ENCODE measurements around the gene B4GALT5.

B4GALT5 gene

DNA sequence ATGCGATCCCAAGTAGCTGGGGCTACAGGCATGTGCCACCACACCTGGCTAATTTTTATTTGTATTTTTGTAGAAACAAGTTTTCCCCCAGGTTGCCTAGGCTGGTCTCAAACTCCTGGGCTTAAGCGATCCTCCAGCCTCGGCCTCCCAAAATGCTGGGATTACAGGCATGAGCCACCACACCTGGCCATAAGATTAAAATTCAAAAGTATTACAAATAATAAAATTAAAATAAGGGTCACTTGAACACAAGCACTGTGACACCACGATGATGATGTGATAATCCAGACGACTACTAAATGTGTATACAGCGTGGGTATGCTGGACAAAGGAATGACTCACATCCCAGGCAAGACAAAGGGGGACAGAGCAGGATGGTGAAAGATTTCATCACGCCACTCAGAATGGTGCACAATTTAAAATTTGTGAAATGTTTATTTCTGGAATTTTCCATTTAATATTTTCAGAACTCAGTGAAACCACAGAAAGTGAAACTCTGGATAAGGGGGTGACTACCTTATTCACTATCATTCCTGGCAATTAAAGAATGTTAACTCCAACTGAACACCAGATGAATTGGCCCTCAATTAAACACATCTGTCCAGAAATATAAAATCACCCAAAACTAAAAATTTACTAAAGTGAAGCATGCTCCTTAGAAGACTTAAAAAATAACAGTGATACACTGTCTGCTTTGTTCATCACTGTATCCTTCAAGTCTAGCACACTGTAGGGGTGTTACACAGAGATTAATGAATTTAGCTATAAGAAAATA lies 13.1 kb downstream of the B4GALT5 start:
- DNase-seq (ENCODE audit: low read depth), result no peak

DNA sequence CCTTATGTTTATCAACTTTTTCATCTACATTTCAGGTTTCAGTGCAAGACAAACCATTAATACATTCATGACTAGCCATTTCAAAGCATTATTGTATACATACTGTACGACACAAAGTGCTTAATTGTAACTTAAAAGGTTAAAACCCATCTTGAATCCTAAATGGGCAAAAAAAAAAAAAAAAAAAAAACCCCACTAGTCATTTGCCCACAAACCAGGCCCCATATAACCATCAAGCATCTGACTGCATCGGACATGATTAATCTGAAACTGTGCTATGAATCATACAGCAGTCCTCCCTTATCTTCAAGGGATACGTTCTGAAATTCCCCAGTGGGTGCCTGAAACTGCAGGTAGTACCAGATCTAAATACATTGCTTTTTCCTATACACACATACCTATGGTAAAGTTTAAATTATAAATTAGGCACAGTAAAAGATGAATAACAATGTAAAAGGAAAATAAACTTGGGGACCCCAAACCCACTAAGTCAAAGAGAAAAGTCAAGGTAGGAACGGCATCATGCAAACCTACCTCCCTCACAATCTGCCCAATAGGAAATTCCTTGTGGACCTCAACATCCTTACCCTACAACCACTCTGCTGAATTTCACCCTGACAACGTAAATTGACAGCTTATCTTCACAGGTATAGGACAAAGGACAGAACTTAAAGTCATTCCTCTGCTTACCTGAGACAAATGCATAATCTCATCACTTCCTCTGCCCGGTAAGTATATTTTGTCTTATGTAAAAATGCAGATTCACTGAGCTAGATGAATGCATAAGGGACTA lies 14.3 kb downstream of the B4GALT5 start:
- DNase-seq (ENCODE audit: low read depth), result no peak

DNA sequence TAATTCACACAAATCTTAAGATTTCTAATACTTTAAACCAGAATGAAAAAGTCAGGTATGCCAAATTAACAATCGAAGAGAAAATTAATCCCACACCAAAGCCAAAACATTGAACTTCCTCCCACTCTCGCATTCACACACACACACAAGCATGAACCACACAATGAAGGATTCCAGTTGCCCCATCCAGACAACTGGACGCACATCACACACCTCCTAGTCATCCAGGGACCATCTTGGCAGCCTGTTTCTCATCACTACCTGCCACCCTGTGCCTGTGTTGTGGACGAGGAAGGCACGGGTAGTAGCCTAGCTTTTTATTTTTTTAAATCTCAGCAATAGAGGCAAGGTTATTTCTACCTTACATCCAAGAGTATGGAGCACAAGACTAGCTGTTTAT lies 15.2 kb downstream of the B4GALT5 start:
- no peak for DNase-seq (ENCODE audit: low read depth)

DNA sequence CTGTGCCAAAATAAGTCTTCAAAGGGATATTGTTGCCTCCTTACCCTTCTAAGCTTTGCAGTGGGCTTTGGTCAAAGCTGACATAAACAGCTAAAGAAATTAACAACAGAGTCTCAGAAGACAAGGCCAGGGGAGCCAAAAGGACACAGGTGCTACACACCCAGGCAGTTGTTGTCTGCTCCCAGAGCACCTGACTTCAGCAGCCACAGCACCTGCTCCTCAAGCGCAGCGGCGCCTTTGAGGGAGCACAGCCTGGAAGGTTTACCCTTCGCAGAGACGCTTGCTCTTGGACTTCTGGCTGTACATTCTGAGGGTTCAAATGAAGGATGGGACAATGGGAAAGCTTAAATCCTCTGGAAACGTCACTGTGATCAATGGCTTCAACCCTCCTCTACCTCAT lies 16.6 kb downstream of the B4GALT5 start:
- DNase-seq (ENCODE audit: low read depth), result no peak

DNA sequence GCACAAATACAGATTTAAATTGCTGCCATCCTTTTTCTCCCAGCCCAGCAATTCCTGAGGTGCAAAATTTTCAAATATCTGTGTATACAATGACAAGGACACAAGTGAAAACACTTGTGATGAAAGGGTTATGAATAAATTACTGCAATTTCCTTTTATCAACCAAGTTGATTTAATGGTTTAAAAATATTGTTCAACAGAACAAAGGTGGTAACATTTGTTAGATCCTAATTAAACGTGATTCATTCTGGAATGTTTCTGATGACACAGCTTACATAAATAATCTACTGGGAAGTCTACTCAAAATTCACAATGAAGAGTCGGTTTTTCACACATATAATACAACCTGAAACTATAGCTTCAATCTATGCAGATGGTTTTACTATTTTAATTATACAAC lies 17.1 kb downstream of the B4GALT5 start:
- DNase-seq (ENCODE audit: low read depth), result no peak

DNA sequence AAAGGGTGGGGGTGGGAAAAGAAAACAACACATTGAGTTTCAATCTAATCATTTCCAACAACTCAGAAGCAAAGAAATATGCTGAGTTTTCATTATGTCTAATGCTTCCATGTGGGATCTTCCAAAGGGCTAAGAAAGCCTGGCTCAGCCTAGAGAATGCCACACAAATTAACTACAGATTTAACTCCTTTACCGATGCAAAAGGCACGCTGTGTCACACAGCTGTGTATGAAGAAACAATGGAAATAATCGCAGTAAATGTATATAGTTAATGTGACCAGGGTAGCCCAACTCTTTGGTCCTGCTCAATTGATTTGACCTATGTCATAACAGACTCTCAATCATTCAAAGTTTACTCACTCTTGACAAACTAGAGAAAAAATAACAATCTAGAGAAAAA lies 17.8 kb downstream of the B4GALT5 start:
- DNase-seq (ENCODE audit: low read depth), result no peak

DNA sequence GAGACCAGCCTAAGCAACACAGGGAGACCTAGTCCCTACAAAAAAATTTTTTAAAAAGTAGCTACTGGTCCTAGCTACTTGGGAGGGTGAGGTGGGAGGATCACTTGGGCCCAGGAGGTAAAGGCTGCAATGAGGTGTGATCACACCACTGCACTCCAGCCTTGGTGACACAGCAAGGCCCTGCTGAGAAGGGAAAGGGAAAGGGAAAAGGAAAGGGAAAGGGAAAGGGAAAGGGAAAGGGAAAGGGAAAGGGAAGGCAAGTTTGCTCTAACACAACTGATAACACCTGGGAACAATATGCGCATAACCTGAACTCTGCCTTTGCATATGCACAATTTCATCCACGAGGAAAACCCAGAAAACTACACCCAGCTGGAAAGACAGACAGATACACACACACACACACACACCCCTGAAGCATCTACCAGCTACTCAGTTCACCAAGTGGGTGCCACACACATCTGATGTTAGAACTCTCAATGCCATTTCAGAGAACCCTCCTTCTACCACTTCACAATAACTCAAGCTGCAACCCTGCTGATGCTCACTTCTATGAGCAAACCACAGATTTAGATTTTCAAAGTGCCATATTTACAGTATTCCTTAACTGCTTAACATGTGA lies 19.1 kb downstream of the B4GALT5 start:
- DNase-seq (ENCODE audit: low read depth), result no peak

DNA sequence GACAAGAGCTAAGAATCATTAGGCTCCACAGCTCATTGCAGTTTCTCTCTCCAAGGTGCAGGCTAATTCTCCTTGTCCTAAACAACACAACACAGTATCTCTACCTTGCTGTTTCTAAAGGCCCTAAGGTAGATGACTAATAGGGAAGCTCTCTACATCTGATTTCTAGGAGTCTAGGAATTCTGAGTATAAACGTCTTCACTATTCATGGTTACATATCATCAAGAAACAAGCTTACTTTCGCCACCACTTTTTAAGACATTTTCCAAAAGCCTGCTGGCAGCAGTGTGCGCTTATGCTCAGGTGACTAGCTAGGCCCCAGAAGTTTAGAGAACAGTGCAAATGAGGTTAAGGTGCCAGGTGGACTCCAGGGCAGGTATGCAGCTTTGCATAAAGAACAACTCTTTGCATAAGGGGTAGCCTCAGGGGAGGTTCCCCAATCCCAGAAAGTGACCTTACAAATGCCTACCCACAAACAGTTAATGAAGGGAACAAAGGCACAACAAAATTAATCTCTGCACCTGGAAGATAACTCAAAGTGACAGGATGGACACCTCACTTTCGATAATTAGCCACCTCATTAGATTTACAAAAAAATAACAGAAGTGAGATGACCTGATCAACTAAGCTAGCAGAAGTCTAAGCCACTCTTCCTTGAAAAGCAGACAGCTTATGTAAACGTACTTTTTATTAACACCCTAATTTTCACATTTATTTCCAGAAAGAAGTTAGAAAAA lies 20.1 kb downstream of the B4GALT5 start:
- no peak for DNase-seq (ENCODE audit: low read depth)

DNA sequence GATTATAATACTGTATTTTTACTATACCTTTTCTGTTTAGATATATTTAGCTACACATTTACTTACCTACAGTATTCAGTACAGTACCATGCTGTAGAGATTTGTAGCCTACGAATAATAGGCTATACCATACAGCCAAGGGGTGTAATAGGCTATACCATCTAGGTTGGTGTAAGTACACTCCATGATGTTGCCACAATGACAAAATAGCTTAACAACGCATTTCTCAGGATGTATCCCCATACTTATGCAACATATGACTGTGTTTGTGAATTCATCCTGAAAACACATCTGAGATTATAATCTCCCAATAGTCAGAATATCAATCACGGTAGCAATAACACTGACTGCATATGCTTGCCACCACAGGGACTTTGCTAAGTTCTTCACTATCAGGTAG lies 20.7 kb downstream of the B4GALT5 start:
- no peak for DNase-seq (ENCODE audit: low read depth)

DNA sequence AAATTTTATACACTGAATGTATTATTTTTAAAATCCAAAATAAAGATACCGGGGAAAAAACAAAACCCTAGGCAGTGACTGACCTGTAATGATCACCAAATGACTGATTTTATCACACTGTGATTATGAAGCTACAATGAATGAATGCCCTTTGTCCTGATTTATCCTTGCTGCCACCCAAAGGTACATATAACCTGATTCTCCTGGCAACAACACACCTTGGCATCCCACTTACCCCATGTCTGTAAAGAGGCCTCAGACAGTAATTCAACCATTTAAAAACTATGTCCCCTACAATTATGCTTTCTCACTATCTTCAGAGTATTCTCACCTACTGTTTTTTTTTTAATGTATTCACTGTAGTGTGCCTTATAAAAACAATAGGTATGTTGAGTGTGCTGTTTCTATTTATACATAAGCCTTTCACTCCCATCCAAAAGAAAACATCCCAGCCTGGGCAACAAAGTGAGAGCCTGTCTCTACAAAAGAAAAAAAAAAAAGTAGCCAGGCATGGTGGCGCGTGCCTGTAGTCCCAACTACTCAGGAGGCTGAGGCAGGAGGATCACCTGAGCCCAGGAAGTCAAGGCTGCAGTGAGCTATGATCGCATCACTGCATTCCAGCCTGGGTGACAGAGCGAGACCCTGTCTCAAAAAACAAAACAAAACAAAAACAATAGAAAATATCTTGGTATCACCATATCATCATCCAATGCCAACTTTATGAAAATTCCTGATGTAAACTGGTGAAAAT lies 21.7 kb downstream of the B4GALT5 start:
- DNase-seq (ENCODE audit: low read depth), result no peak

DNA sequence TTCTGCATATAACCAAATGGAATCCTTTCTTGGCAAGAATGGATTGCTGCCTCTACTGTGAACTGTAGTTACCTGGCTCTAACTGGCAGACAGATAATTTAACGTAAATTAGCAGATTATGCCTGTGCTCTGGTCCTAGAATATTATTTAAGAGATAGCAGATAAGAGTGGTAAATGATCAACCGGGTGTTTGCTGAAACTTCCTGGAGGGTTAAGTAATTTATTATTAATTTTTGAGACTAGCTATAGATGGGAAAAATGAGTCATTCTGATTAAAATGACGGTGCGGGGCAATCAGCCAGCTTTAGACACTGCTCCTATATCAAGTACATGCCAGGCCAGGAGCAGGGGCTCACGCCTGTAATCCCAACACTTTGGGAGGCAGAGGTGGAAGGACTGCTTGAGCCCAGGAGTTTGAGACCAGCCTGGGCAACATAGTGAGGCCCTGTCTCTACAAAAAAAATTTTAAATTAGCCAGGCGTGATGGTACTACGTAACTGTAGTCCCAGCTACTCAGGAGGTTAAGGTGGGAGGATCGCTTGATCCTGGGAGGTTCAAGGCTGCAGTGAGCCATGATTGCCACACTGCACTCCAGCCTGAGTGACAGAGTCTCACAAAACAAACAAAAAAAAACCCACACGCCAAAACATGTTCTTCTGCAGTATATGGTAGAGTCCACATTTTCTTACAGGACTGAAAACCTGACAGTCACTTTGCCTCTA lies 22.6 kb downstream of the B4GALT5 start:
- no peak for DNase-seq (ENCODE audit: low read depth)

DNA sequence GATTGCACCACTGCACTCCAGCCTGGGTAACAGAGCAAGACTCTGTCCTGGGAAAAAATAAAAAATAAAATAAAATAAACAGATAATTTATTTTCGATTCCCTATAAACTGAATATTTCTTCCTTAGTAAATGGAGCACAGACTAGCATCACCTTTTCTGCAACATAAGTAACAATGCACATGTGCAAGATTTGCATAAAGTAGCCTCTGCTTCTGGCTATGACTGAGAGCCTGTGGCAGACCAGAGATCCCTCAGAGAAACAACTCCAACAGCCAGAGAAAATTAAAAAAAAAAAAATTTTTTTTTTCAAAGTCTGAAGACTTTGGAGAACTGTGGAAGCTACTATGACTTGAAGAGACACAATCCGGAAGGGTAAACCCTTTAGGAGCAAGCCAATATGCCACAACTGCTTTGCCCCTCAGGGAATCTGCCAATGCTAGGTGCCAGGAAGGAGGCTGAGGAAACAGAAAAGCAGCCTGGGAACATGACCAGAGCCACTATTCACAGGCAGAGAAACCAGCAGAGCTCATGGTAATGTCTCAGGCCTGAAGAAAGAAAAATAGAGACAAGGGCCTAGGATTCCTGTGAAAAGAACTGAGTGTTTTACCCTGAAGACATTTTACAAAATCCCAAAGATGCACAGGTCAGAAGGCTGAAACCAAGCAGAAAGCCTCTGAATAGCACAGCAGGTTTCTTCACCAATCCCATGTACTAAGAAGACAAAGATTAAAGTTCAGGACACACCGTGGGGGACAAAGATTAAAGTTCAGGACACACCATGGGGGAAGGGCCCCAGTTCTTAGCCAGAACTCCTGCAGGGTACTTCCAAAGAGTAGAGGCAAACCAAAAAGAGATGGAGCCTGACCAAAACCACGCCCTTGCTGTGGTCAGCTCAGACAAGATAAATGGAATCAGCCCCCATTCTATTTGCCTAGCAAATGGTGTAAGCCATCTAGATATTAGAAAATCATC lies 25.8 kb downstream of the B4GALT5 start:
- DNase-seq (ENCODE audit: low read depth), result no peak

DNA sequence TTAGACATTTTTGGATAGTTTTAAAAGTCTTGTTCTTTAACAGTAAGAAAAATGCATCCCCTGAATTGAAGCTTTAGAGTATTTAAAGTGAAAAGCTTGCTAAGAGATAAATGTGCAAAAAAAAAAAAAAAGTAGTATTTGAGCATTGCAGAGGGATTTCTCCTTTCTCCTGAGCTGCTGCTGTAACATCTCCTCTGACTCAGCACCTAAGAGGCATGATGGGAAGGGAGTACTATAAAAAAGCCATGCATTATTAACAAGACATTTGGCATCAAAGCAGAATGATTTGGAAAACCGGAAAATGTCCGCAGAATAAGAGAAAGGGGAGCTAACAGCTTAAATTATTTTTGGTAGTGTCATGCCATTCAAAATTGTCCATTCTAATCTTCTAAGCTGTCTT lies 27.9 kb downstream of the B4GALT5 start:
- DNase-seq (ENCODE audit: low read depth), result no peak

DNA sequence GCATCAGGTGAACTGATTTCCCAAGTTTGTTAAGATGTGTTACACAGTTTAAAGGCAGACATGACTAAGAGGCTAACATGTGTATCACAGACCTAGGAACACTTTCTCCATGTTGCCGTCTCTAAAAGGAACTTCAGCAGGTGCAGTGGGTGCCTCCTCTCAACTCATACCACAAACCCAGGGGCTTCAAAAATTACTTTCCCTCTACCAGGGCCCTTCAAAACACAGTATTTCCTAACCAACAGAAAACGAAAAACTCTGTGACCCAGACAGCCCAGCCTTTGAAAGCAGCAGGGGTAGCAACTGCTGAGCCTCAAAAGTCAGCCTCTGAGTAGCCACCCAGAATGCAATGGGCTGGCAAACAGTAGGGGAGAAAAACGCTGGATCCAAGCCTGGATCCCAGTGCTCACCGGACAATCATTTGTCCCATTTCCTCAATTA lies 28.5 kb downstream of the B4GALT5 start:
- DNase-seq (ENCODE audit: low read depth), result no peak

DNA sequence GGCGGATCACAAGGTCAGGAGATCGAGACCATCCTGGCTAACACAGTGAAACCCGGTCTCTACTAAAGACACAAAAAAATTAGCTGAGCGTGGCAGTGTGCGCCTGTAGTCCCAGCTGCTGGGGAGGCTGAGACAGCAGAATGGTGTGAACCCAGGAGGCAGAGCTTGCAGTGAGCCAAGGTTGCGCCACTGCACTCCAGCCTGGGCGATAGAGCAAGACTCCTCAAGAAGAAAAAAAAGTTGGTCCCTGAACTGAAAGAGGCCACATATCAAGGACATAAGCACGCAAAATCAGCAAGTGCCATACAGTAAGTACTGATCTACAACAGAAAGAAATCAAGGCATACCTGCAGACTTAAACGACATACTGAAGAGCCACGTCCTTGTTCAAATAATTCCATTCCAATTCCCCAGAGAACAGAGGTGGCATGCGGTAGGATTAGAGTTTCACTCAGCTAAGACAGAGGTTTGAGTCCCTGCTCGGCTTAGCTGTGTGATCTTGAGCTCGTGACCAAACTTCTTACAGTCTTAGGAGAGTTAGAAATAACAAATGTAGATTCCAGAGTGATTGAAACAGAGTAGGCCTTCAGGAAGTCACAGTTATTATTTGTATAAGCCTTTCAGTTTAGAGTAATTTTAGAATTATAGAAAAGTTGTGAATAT lies 29.2 kb downstream of the B4GALT5 start:
- no peak for DNase-seq (ENCODE audit: low read depth)

DNA sequence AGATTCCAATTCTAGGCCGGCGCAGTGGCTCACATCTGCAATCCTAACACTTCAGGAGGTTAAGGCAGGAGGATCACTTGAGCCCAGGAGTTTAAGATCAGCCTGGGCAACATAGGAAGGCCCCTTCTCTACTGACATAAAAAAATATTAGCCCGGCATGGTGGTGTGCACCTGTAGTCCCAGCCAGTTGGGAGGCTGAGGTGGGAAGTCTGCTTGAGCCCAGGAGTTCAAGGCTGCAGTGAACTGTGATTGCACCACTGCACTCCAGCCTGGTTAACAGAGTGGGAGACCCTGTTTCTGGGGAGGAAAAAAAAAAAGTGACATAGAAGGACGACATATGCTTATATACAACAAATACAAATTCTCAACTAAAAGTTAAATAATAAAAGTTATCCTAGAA lies 30.9 kb downstream of the B4GALT5 start:
- no peak for DNase-seq (ENCODE audit: low read depth)

DNA sequence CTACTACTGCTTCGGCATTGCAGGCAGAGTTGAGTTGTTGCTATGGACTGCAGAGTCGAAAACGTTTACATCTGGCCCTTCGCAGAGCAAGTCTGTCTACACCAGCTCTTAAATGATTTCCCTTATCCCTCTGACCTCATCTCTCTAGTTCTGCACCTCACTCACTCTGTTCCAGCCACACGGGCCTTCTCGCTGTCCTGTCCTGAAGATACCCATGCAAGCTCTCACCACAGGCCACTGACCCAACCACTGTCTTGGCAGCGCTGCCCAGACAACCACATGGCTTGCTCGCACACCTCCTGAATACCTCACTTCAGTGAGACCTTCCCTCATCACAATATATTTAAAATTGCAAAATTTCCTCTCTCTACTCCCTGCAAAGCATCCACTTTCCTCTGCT lies 31.4 kb downstream of the B4GALT5 start:
- no peak for DNase-seq (ENCODE audit: low read depth)

DNA sequence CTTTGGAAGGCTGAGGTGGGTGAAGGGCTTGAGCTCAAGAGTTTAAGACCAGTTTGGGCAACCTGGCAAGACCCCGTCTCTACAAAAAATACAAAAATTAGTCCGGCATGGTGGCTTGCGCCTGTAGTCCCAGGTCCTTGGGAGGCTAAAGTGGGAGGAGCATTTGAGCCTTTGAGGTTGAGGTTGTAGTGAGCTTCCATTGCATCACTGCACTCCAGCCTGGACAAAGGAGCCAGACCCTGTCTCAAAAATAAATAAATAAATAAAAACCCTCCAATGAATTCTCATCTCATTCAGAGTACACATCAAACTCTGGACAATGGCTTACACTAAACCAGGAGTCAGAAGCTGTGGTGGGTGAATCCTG lies 31.8 kb downstream of the B4GALT5 start:
- no peak for DNase-seq (ENCODE audit: low read depth)

DNA sequence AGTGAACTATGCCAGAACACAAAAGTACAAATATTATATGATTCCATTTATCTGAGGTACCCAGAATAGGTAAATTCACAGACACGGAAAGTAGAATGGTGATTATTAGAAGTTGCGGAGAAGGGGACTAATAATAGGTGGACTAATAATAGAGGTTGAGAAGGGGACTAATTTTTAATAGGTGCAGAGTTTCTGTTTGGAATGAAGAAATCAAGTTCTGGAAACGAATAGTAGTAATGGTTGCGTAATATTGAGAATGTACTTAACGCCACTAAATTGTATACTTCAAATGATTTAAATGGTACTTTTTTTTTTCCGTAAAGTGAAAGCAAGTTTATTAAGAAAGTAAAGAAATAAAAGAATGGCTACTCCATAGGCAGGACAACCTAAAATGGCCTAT lies 33.2 kb downstream of the B4GALT5 start:
- DNase-seq (ENCODE audit: low read depth), result no peak

Measured in activated gamma-delta T cell treated with anti-CD3 and anti-CD28 coated beads, Interleukin-2, amount 50 U/mL, for 16 hours (primary cell).